Stimulated activated CD8-positive, alpha-beta memory T cell treated with anti-CD3 and anti-CD28 coated beads, Interleukin-7, amount 100 ng/mL, for 1 hour (primary cell): ENCODE measurements around the gene VANGL2.

Experiments
- DNase-seq, 2 donors: peaks; one replicate each; pipeline ENCODE4 v3.0.0-alpha.2; 2020; ENCODE audit warnings: low read depth in 2 of 2

VANGL2 gene

DNA sequence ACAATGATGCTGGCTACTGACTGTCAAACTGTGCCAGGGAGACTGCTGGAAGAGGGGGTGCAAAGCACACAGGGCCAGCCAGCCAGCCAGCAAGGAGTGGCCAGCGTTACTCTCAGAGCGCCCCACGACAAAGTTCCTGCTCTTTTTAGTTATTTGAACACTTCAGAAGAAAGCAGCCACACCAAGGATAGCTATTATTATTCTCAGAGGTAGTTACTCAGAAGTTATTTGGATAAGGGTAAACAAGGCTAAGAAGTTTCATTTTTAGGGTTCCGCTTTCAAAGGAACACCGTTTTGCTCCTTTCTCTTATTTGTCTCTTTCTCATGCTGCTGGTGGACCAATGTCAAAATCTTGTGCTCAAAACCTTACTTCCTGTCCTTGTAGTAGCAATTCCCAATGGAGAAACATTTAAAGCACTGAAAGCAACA lies 59.9 kb downstream of the VANGL2 start:
- DNase-seq = no peak

- no peak for DNase-seq
Measured at GRCh38 chr1:160460683-160461287, 60.4 kb downstream of the VANGL2 start.

DNA sequence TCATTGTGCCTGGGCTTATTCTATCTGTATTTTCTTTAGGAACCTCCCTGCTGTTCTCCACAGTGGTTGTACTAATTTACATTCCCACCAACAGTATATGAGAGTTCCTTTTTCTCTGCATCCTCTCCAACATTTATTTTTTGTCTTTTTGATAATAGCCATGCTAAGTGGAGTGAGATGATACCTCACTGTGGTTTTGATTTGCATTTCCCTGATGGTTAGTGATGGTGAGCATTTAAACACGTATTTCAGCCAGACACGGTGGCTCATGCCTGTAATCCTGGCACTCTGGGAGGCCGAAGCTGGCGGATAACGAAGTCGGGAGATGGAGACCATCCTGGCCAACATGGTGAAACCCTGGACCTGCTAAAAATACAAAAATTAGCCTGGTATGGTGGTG lies 64.8 kb downstream of the VANGL2 start:
- no peak for DNase-seq

DNA sequence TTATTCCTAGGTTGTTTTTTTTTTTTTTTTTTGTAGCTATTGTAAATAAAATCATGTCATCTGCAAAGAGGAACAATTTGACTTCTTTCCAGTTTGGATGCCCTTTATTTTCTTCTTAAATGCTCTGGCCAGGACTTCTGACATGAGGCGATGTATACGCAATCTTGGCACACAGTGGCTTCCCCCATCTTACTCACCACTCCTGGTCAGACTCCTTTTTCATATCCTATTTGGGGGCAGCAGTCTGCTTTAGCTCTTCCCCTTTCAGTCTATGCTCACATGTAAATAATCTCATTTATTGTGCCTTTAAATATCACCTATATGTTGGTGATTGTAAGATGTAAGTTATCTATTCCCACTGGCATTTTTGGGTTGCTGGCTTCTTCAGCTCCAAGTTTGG lies 66.6 kb downstream of the VANGL2 start:
- no peak for DNase-seq

DNA sequence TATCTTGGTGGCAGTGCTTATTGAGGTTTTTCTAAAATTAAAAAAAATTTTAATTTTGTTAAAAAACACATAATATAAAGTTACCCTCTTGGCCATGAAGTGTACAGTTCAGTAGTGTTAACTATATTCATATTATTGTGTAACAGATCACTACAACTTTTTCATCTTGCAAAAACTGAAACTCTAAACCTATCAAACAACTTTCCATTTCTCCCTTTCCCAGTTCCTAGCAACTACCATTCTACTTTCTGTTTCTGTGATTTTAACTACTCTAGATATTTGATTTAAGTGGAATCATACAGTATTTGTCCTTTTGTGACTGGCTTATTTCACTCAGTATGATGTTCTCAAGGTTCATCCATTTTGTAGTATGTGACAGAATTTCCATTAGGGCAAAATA lies 67.2 kb downstream of the VANGL2 start:
- no peak for DNase-seq

DNA sequence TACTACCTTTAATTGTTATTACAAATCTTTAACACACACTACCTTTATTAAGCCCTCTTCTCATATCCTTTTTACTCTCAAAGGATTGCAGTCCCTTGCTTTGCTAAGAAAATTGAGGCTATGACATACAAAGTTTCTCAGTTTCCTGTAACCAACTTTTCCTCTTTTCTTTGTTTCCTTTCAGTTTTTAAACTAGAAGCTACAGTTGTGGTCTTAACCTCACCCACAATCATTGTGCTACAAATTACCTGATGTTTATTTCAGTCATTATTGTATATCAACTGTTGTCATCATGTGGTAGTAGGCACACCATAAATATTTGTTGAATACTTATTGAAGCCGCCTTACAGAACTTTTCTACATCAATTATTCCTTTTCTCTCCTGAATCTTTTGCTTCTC lies 70.9 kb downstream of the VANGL2 start:
- DNase-seq = no peak

GRCh38 chr1:160472112-160472511 lies 71.7 kb downstream of the VANGL2 start:
- DNase-seq = no peak

GRCh38 chr1:160474392-160475242 lies 74.3 kb downstream of the VANGL2 start:
- no peak for DNase-seq
